Activated CD4-positive, alpha-beta T cell treated with anti-CD3 and anti-CD28 coated beads for 4 hours (primary cell): ENCODE data around the gene SAMD8.
"Not testable (repeated sequence)": the region's sequence is repeated elsewhere in the genome, so short reads cannot be mapped to it uniquely, and the experiment has no call there.

ENCODE experiments used
- DNase-seq, 2 donors: peaks; one replicate each; pipeline ENCODE4 v3.0.0-alpha.2; 2020

SAMD8 gene

DNA sequence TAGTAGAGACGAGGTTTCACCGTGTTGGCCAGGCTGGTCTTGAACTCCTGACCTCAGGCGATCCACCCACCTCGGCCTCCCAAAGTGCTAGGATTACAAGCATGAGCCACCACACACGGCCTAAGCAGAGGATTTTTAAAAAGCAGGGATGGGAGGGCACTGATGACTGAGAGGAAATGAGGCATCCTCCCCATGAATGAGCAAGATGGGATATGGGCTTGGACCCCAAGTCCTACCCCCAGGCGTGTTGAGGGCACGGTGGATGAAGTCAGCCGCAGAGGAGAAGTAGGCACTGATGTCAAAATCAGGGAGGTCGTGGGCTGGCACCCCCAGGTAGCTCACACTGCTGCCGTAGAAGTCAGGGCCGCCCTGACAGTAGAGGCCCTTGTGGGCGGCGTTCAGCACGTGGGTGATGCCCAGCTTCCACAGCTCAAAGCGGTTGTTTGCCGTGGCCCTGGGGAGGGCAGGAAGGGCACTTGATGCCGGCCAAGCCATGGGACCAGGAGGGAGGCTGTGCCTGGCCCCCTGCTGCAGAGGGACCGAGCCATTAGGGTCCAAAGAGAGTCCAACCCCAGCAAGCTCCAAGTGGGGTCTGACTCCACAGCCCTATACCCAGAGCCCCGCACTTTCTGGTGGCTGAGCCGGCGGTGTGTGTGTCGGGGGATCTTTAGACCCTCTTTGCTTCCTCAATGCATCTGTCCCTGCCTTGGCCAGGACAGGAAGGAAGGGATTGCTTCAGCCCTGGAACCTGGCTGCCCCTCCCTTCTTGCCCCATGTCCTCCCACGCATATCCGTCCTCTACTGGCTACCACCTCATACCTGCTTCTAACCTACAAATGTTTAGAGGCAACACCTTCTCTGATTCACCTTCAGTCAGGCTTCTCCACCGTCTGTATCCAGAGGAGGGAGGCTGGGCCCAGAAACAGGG is 3.4 kb upstream of the SAMD8 start:
- no peak for DNase-seq

DNA sequence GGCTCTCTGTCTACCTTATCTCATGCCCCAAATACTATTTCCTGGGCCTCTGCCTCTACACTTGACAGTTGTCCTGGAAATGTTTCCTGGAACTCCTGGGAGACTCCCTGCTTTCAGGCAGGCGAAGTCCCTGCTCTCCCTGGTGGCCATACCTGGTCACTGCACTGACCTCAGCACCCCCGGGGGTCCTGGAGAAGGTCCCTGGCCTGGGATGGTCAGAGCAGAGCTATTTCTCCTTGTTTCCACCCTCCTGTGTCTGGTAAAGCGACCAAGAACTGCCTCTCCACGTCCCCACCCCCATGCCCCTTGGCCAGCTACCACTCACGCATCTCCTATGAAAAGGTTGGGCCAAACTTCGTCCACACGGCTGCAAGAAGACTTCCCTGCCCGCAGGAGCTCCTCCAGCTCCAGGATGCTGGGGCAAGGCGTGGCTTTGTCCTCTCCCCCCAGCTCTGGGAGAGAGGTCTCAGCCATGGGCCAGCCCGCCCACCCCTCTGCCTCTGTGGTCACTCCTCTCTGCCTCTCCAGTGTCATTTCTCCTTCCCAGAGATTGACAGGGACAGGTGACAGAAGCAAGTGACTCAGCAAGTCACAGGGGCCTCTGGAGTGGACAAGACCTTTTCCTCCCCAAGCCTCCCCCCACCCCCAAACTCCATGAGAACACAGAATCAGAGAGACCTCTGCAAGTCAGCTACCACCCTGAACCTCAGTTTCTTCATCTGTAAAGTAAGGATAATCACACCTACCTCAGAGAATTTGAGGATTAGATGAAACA is 2.6 kb upstream of the SAMD8 start:
- no peak for DNase-seq

DNA sequence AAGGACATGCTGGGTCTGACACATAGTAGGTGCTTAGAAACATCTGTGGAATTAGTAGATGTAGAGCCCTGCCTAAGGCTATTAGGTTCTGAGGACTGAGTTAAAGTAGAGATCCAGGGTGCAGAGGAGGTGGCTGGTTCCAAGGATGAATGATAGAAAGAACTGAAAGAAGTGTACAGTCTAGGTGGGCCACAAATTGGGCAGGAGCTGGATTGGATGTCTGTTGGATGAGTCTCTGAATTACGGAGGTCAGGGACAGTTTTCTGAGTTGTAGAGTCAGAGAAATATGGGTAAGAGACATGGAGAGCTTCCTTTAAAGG is 2.0 kb upstream of the SAMD8 start:
- no peak for DNase-seq

DNA sequence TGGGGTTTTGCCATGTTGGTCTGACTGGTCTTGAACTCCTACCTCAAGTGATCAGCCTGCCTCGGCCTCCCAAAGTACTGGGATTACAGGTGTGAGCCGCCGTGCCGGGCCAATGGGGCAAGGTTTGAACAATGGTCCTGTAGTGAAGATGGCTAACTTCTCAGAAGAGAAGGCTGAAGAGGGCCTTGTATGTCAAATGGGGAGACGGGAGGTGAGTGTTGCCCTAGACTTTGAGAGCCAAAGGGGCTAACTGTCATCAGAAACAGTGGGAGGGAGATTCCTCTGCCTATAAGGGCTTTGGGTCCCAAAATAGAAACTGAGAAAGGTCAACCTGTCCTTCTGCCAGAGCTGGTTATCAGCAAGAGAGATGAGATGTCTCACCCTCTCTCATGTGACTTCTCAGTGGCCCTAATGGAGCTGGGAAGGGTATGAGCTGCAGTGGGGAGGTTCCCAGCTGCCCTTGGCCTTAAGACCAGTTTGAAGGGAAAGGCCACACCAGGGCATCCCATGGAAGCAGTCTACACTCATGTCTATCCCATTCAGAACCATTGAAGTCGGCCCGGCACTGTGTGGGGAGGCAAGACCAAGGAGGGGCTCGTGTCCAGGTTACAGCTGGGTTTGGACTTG is 1.3 kb upstream of the SAMD8 start:
- DNase-seq, result no peak

DNA sequence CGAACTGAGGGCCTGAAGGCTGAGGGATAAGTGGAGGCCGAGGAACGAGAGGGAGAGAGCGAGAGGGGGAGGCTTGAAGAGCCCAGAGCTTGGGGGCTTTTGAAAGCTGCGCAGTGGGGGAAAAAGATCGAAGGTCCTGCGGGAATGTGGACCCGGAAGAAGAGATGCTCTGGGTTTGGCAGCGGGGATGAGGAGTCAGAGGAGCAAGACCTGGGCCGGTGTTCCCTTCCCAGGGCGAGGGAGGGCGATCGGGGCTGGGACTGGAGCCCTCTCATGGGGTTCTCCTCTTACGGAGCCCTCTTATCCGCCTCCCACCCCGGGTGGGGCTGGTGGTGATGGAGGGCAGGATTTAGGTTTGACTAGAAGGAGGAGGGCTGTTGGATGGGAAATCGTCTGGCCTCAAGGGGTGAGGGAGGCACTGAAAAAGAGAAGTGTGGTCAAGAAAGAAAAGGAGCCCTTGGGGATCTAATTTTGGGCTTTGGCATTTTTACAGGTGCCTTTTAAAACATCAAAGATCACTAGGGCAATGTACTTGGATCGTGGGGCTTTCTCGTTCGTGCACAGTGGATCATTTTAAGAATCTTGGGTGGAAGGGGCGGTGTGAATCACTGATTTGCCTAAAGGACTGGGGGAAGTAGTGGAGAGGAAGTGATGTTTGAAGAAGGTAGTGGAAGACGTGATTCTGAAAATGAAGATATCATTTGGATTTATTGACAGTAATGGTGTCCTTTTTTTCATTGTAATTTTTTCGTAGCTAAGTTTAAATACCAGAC is 637 bp downstream of the SAMD8 start:
- peak; percentile 33 to 48 for DNase-seq

DNA sequence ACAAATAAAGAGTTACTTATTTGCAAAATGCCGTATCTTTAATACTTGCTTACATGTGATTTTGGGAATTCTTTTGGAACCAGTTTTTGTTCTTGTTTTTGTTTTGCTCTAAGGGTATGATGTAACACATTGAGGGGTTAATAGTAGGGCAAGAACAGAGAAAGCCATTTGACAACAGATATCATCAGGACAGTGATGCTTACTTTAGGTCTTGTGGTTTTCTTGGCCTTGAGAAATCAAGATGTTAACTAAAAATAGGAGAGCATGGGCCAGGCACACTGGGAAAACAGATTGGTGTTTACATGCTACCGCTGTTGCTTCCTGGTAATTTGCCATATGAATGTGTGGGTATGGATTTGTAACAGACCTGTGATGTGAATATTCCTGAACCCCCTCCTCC is 3.7 kb downstream of the SAMD8 start:
- DNase-seq, result no peak

DNA sequence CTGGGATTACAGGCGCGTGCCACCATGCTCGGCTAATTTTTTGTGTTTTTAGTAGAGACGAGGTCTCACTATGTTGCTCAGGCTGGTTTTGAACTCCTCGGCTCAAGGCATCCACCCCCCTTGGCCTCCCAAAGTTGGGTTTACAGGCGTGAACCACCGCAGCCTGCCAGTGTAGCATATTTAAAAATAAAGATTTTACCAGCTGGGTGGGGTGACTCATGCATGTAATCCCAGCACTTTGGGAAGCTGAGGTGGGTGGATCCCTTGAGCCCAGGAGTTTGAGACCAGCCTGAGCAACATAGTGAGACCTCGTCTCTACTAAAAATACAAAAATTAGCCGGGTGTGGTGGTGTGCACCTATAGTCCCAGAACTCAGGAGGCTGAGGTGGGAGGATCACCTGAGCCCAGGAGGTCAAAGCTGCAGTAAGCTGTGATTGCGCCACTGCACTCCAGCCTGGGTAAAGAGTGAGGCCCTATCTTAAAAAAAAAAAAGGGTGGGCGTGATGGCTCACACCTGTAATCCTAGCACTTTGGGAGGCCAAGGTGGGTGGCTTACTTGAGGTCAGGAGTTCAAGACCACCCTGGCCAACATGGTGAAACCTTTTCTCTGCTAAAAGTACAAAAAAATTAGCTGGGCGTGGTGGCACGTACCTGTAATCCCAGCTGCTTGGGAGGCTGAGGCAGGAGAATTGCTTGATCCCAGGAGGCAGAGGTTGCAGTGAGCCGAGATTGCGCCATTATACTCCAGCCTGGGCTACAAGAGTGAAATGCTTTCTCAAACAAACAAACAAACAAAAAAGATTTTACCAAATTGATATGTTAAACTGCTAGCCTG is 5.7 kb downstream of the SAMD8 start:
- not testable (repeated sequence) for DNase-seq

DNA sequence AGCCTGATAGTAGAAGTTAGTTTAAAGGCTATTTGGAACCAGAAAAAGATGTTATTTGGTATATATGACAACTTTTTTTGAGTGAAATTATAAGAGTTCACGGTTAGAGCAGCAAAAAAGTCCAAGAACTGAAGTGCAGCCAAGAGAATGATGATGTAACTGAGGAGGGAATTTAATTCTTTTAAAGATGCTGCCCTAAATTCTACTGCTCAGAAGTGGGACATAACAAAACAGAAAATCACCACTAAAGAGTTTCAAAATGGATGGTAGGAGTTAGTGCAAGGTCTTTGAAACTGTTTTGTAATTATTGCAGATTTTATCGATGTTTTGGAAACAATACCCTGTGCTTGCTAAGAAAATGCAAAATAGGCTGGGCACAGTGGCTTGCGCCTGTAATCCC is 6.5 kb downstream of the SAMD8 start:
- no peak for DNase-seq

DNA sequence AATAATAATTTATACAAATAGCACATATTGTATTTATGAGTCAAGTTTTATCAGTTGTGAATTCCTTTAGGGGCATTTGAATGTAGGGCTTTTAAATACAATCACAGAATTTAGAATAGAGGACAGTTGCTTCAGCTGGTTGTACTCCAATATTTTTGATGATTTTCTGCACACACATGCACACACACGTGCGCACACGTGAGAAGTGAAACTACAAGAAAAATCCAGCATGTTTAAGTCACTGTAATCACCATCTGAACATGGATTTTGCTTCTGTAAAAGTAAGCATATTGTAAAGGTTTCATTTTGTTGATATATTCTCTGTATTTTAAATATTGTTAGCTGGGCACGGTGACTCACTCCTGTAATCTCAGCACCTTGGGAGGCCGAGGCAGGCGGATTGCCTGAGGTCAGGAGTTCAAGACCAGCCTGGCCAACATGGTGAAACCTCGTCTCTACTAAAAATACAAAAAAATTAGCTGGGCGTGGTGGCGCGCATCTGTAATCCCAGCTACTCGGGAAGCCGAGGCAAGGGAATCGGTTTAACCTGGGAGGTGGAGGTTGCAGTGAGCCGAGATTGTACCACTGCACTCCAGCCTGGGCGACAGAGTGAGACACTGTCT is 8.1 kb downstream of the SAMD8 start:
- DNase-seq, result not testable (repeated sequence)

DNA sequence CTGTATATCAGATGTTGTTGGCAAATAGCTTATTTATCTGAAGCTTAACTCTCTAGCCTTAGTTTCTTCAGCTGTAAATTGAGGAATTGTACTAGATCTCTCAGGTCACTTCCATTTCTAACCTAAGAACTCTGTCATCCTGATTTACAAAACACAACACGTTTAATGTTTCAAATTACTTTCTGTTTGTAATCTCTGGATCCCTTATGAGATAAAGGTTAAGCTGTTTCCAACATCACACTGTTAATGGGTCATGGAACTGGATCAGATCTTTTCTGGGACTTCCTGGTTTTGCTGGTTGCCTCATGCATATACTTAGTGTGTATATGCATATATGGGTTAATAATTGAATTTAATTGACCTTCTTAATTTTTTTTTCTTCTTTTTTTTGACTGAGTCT is 9.9 kb downstream of the SAMD8 start:
- DNase-seq, result no peak

DNA sequence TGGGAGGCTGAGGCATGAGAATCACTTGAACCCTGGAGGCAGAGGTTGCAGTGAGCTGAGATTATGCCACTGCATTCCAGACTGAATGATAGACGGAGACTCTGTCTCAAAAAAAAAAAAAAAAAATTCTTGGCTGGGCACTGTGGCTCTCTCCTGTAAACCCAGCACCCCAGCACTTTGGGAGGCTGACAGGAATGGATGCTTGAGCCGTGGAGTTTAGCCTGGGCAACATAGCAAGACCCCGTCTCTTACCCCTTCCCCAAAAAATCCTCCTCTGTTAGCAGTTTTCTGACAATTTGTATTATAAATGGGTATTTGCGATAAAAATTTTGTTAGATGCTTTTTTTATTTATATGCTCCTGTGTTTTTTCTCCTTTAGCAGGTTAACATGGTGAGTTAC is 11.0 kb downstream of the SAMD8 start:
- no peak for DNase-seq

DNA sequence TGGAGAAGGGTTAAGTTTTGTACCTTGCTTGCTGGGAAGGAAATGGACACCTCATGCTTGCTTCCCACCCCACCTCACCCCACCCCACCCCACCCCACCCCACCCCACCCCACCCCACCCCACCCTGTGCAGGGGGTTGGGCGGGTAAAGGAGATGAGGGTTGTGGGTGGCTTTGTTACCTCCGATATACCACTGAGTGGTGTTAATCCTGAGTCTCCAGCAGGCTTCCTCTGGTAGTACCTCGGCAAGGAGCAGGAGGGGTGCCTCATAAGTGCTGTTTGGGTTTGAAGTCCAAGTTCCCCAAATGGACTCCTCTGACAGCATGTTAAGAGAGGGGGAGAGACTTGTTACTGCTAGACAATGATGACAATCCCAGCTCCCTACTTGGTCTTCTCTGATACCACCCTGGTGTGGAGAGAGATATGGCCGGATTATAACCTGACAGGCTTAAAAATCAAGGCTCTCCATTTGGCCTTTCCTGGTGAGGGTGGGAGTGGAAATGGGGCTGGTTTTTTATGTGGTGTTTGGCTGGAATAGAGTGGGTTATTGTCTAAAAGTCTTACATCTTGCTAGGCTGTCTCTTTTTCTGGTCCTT is 11.7 kb downstream of the SAMD8 start:
- no peak for DNase-seq

DNA sequence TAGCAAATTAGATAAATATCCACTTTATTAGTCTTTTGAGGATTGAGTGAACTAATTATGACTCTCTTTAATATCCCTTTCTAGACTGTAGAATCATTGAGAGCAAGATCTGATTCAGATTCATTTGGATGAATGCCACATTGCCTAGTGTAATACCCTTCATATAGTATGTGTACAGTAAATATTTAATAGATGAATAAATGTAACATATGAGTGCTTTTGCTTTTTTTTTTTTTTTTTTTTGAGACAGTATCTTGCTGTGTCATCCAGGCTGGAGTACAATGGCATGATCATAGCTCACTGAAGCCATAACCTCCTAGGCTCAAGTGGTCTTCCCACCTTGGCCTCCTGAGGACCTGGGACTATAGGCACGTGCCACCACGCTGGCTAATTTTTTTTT is 14.8 kb downstream of the SAMD8 start:
- DNase-seq, result no peak

DNA sequence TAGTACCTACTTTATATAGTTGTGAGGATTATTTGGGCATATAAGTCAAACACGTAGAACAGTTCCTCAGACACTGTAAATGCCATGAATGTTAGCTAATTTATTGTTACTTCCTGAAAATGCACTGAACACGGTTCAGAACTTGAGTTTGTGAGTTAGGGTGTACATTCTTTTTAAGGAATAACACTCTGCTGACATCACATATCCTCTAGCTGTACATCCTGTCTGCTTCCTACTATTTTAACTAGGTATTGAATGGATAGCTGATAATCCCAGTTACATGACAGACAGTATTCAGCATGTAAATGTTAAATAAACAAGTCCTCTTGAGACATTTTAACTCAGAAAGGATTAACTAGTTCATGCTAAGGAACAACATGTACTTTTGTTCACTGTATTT is 16.0 kb downstream of the SAMD8 start:
- DNase-seq, result no peak

DNA sequence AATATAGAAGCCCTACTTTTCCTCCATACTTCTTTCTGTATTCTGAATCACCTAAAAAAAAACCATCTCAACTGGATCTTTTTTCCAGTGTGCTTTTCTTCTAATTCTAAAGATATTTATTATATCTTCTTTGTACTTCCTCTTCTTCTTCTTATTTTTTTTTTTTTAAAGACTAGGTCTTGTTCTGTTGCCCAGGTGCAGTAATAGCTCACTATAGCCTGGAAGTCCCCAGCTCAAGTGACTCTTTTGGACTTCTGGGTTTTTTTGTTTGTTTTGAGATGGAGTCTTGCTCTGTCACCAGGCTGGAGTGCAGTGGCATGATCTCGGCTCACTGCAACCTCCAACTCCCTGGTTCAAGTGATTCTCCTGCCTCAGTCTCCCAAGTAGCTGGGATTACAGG is 17.5 kb downstream of the SAMD8 start:
- DNase-seq, result not testable (repeated sequence)

DNA sequence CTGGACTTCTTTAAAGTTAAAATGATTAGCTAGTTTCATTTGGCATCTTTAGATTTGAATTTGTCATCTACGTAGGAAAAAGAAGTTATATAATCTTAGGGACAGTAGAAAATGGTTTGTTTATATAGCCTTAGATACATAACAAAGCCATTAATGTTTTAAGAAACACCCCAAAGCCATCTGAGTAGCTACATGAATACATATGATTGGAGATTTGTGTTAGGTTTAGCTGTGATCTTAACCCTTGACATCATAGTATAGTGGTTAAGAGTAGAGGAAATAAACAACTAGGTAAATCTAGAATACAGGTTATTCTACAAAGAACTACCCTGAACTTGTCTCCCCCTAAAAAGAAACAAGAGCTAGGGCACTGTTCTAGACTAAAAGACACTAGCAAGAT is 18.1 kb downstream of the SAMD8 start:
- DNase-seq, result no peak

DNA sequence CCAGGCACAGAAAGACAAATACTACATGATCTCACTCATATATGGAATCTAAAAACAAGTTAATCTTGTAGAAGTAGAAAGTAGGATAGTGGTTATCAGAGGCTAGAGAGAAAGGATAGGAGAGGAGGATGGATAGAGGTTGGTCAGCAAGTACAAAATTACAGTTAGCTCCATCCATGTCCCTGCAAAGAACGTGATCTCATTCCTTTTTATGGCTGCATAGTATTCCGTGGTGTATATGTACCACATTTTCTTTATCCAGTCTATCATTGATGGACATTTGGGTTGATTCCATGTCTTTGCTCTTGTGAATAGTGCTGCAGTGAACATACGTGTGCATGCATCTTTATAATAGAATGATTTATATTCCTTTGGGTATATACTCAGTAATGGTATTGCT is 22.2 kb downstream of the SAMD8 start:
- DNase-seq, result not testable (repeated sequence)

DNA sequence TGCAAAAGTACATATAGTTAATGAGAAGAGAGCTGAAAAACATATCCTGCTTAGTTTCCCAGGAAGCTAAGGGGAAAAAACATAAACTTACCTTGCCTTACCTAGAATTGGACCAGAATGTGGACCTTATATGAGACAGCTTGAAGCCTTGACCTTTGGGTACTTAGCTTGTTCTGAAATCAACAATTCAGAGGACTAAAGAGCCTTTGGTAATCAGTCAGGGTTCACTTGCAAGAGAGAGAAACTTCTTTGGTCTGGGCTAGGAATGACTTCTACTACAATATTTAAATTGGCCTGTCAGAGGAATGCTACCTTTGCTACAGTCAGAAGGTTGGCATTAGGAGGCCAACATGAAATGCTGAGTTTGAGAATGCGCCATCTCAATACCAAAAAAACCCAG is 24.9 kb downstream of the SAMD8 start:
- DNase-seq, result no peak

DNA sequence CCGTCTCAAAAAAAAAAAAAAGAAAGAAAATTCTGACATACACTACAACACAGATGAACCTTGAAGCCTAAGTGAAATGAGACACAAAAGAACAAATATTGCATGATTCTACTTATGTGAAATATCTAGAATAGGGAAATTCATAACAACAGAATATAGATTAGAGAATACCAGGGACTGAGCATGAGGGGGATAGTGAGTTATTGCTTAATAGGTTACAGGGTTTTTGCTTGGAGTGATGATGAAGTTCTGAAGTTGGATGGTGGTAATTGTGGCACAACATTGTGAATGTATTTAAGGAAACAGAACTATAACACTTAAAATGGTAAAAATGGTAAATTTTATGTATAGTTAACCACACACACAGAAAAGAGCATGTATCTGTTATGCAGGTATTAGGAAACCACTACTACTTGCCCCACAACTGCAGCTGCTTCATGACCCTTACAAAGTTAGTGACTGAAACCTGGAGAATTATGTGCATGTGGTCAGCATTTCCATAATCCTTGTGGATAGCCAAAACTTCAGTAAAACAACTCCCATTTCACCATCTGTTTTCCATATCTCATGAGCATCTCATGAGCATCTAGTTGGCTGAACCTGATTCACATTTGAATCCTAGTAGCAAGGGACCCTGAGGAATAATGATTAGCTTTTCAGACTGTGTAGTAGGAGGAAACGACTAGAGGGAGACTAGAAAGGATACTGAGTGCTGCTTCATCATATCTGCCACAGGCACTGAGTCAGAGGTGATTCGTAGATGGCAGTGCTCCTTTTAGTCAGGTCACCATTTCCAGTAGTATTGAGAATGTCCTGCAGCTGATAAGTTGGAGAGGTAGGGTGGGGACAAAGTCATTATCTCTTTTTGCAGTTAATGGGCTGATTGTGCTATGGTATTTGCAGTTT is 26.3 kb downstream of the SAMD8 start:
- DNase-seq, result peak; percentile 5 to 18

DNA sequence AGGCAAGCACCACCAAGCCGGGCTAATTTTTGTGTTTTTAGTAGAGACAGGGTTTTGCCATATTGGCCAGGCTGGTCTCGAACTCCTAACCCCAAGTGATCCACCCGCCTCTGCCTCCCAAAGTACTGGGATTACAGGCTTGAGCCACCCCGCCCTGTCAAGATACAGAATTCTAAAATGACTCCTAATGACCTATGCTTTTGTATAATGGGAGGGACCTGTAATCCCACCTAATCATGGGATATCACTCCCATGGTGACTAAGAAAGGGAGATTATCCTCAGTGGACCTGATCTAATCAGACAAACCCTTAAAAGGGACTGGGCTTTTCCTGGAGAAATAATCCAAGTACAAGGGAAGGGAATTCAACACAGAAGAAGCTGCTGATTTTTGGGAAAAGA is 28.8 kb downstream of the SAMD8 start:
- no peak for DNase-seq
